Hepatocyte (in vitro differentiated cells): ENCODE results near the gene RGCC.

Experiments
- EZH2 ChIP-seq: fragments of 200-600 bp; sonication (generic); IDR thresholded peaks from 2 replicates; pipeline ENCODE4 v1.6.1; 2016; ENCODE audit warnings: antibody characterized with exemption, mild to moderate bottlenecking, borderline replicate concordance
- TF ChIP-seq, protein P1 (sequence below): fragments of 200-600 bp; sonication (generic); IDR thresholded peaks from 2 replicates; pipeline ENCODE4 v1.5.1; 2016; ENCODE audit warnings: antibody characterized with exemption, mild to moderate bottlenecking; ENCODE audit not compliant: poor library complexity

DNA sequence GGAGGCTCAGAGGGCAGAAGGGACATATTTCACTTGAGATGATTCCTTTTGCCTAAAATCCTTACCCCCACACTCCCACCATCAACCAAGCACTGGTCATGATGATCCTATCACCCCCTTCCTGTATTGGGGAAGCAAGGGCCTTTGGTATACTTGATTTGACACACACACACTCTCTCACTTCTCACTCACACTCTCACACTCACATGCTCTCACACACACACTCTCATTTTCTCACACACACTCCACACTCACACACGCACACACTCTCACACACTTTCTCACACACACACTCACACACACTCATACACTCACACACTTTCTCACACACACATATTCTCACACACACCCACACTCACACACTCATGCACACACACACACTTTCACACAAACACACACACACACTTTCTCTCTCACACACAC lies 8.6 kb downstream of the RGCC start:
- TF ChIP-seq, protein P1, sequence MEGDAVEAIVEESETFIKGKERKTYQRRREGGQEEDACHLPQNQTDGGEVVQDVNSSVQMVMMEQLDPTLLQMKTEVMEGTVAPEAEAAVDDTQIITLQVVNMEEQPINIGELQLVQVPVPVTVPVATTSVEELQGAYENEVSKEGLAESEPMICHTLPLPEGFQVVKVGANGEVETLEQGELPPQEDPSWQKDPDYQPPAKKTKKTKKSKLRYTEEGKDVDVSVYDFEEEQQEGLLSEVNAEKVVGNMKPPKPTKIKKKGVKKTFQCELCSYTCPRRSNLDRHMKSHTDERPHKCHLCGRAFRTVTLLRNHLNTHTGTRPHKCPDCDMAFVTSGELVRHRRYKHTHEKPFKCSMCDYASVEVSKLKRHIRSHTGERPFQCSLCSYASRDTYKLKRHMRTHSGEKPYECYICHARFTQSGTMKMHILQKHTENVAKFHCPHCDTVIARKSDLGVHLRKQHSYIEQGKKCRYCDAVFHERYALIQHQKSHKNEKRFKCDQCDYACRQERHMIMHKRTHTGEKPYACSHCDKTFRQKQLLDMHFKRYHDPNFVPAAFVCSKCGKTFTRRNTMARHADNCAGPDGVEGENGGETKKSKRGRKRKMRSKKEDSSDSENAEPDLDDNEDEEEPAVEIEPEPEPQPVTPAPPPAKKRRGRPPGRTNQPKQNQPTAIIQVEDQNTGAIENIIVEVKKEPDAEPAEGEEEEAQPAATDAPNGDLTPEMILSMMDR = no peak
- no peak for TF ChIP-seq EZH2
